ENCODE data around the gene NBEAL2.
"Not testable (repeated sequence)": the region's sequence is repeated elsewhere in the genome, so short reads cannot be mapped to it uniquely, and the experiment has no call there.

The NBEAL2 gene

DNA sequence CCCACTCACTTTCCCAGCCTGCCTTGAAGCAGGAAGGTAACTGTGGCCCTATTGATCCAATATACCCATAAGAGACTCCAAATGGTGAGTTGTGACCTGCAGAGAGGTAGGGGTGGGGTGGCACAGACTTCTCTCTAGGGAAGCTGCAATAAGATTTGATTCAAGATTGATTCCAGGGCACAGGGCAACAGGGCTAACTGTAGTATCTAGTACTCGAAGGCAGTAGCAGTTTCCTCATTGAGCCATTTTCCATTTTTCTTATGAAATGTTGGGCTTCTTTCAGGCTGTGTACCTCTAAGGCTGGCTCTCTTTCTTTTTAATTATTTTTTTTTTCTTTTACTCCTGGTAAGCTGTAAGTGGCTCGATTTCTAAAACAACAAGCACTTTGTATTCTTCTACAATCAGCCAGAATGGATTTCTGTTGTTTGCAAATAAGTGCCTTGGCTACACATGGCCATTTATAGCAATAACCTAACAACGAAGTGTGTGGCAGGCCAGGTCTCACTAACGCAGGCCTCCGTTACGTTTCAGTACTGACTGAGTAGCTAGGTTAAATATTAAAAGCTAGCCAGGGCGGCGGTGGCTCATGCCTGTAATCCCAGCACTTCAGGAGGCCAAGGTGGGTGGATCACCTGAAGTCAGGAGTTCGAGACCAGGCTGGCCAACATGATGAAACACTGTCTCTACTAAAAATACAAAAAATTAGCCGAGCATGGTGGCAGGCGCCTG lies 22.2 kb upstream of the NBEAL2 start:
- no peak for DNase-seq (ENCODE audit: low read depth)
- Histone ChIP-seq H3K4me3 (ENCODE audit: low read length) (no peak overlapping the region), H3K36me3 (ENCODE audit: control insufficient read depth, insufficient read depth, low read length, severe bottlenecking) (no peaks in the 10 kb centered on the region), H3K9ac (ENCODE audit: low read length) (no peak overlapping the region), H3K4me1 (ENCODE audit: control insufficient read depth, insufficient read depth, low read length) (peaks cover 37% of the 10 kb centered on the region), H3K9me3 (ENCODE audit: control insufficient read depth, low read length) (no peaks in the 10 kb centered on the region), H3K27me3 (replicated peaks; ENCODE audit: control insufficient read depth, insufficient read depth, low read length) (no peaks in the 10 kb centered on the region)

DNA sequence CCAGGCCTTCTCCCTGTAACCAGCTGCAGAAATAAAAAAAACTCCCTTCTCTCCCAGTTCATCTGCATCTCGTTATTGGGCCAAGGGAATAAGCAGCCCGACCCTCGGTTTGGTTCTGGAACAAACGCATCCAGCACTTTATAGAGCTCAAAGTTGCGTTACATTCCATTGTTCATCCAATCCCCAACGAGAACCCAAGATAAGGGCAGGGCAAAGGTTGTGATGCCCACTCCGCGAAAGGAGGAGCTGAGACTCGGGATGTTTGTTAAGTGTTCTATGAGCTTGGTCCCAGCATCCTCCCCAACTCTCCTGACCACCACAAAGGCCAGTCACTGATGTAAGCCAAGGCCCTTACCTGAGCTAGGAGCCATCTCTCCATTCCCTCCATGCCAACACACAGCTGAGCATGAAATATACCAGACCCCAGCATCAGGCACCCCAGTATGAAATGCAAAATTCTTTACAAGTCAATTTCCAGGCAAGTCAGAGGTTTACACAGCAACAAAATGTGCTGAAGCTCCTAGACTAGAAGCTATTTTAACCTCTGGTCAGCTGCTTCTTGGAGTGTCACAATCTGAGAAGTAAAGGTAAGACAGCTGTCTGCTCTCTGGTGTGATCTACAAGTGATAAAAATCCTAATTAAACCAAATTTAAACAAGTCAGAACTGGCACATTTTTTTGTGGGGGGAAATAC lies 20.9 kb upstream of the NBEAL2 start:
- Histone ChIP-seq H3K9ac (ENCODE audit: low read length) (no peak overlapping the region), H3K4me1 (ENCODE audit: control insufficient read depth, insufficient read depth, low read length) (peaks cover 37% of the 10 kb centered on the region), H3K27me3 (replicated peaks; ENCODE audit: control insufficient read depth, insufficient read depth, low read length) (no peaks in the 10 kb centered on the region), H3K9me3 (ENCODE audit: control insufficient read depth, low read length) (no peaks in the 10 kb centered on the region), H3K4me3 (ENCODE audit: low read length) (no peak overlapping the region), H3K36me3 (ENCODE audit: control insufficient read depth, insufficient read depth, low read length, severe bottlenecking) (peaks cover 7% of the 10 kb centered on the region)
- DNase-seq (ENCODE audit: low read depth) = no peak

DNA sequence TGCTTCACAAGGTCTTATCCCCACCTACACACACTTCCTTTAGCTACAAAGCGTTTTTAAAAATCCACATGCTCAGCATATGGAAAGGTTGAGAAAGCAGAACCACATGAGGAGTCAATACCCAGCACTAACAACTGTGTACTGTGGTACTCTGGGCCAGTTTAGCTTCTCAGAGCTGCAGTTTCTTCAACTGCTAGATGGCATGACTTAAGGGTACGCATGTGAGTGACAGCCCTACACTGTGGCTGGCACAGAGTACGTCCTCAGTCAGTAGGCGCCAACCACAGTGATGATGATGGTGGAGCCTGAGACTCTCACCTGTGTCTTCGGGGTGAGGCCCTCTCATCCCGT lies 20.3 kb upstream of the NBEAL2 start:
- Histone ChIP-seq H3K27me3 (replicated peaks; ENCODE audit: control insufficient read depth, insufficient read depth, low read length) (no peaks in the 10 kb centered on the region), H3K4me3 (ENCODE audit: low read length) (no peak overlapping the region), H3K9me3 (ENCODE audit: control insufficient read depth, low read length) (no peaks in the 10 kb centered on the region), H3K9ac (ENCODE audit: low read length) (no peak overlapping the region), H3K36me3 (ENCODE audit: control insufficient read depth, insufficient read depth, low read length, severe bottlenecking) (peaks cover 7% of the 10 kb centered on the region), H3K4me1 (ENCODE audit: control insufficient read depth, insufficient read depth, low read length) (peaks cover 37% of the 10 kb centered on the region)
- no peak for DNase-seq (ENCODE audit: low read depth)

DNA sequence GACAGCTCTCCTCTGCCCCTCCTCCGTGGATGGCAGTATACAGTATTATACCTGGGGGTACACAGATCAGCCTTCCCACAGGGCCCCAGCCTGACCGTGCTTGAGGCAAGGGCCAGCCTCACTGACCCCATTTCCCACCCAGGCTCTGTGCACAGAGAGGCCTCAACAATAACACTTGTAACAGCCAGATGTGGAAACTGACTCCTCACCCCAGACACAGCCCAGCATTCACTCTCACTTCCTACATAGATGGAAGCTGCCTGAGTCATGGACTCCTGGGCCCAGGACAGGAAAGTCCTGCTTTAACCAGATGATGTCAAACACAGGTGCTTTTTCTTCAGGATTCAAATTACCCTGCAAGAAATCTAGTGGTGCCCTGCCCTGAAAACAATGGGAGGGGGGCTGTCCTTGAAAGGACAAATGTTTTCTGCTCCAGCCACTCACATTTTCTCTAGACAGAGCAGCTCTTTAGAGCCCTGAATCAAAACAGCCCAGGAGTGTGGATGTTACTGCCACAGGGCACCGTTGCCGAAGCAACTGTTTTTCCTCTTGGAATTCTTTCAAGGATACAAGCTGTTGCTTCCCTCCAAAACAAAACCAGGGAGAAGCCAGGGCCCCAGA lies 19.3 kb upstream of the NBEAL2 start:
- peaks cover 7% of the 10 kb centered on the region for H3K36me3 ChIP-seq (ENCODE audit: control insufficient read depth, insufficient read depth, low read length, severe bottlenecking)
- DNase-seq (ENCODE audit: low read depth) = peak; percentile 57
- H3K9me3 ChIP-seq (ENCODE audit: control insufficient read depth, low read length) = no peaks in the 10 kb centered on the region
- peaks cover 41% of the 10 kb centered on the region for H3K4me1 ChIP-seq (ENCODE audit: control insufficient read depth, insufficient read depth, low read length)
- H3K9ac ChIP-seq (ENCODE audit: low read length) = no peak overlapping the region
- H3K27me3 ChIP-seq (replicated peaks; ENCODE audit: control insufficient read depth, insufficient read depth, low read length) = no peaks in the 10 kb centered on the region
- no peak overlapping the region for H3K4me3 ChIP-seq (ENCODE audit: low read length)

DNA sequence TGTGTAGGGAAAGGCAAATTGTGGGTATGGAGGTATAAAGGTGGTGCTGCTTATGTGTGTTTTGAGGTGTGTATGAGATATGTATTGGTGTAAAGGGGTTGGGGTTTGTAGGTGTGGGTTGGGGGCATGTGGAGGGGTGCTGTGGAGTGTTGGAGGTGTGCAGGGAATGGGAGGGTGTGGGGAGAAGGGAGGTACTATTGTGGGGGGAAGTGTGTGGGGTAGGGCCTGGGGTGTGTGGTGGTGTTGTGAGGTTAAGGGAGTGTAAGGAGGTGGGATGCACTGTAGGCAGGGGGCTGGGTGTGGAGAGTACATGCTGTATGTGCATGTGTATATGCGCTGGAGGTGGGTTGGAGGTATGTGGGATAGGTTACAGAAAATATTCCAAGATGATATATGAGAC lies 18.6 kb upstream of the NBEAL2 start:
- peaks cover 45% of the 10 kb centered on the region for H3K4me1 ChIP-seq (ENCODE audit: control insufficient read depth, insufficient read depth, low read length)
- H3K27me3 ChIP-seq (replicated peaks; ENCODE audit: control insufficient read depth, insufficient read depth, low read length) = no peaks in the 10 kb centered on the region
- DNase-seq (ENCODE audit: low read depth) = no peak
- peaks cover 7% of the 10 kb centered on the region for H3K36me3 ChIP-seq (ENCODE audit: control insufficient read depth, insufficient read depth, low read length, severe bottlenecking)
- no peaks in the 10 kb centered on the region for H3K9me3 ChIP-seq (ENCODE audit: control insufficient read depth, low read length)
- no peak overlapping the region for H3K4me3 ChIP-seq (ENCODE audit: low read length)
- H3K9ac ChIP-seq (ENCODE audit: low read length) = no peak overlapping the region

DNA sequence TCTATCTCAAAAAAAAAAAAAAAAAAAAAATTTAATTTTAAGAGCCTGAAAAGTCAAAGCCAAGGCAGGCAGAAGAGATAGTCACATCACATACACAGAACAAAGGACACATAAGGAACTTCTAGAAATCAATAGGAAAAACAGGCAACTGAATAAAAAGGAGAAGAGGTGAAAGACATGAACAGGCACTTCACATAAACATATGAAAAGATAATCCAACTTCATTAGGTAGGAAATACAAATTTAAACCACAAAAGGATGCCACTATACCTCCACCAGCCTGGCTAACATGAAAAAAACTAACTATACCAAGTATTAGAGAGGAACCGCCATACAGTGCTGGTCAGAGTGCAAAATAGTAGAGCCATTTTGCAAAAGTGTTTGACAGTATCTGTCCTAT lies 17.0 kb upstream of the NBEAL2 start:
- Histone ChIP-seq H3K27me3 (replicated peaks; ENCODE audit: control insufficient read depth, insufficient read depth, low read length) (no peaks in the 10 kb centered on the region), H3K36me3 (ENCODE audit: control insufficient read depth, insufficient read depth, low read length, severe bottlenecking) (peaks cover 7% of the 10 kb centered on the region), H3K9me3 (ENCODE audit: control insufficient read depth, low read length) (no peaks in the 10 kb centered on the region), H3K4me3 (ENCODE audit: low read length) (no peak overlapping the region), H3K4me1 (ENCODE audit: control insufficient read depth, insufficient read depth, low read length) (peaks cover 32% of the 10 kb centered on the region), H3K9ac (ENCODE audit: low read length) (no peak overlapping the region)
- DNase-seq (ENCODE audit: low read depth) = no peak

DNA sequence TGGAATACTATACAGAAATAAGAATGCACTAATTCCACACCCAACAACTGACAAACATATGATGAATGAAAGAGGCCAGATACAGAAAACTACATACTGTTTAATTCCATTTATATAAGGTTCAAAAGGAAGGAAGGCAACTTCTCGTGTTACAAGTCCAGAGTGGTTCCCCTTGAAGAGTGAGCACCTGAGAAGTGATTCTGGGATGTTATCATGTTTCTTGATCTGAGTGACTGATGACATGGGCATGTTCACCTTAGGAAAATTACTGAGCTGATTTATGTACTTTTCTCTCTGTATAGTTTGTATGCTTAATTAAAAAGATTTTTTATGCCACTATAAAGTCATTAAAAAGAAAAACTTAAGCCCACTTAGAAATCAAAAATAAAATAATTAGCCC lies 16.5 kb upstream of the NBEAL2 start:
- H3K4me3 ChIP-seq (ENCODE audit: low read length) = no peak overlapping the region
- H3K4me1 ChIP-seq (ENCODE audit: control insufficient read depth, insufficient read depth, low read length) = peaks cover 32% of the 10 kb centered on the region
- no peaks in the 10 kb centered on the region for H3K27me3 ChIP-seq (replicated peaks; ENCODE audit: control insufficient read depth, insufficient read depth, low read length)
- H3K36me3 ChIP-seq (ENCODE audit: control insufficient read depth, insufficient read depth, low read length, severe bottlenecking) = peaks cover 7% of the 10 kb centered on the region
- no peak for DNase-seq (ENCODE audit: low read depth)
- no peaks in the 10 kb centered on the region for H3K9me3 ChIP-seq (ENCODE audit: control insufficient read depth, low read length)
- no peak overlapping the region for H3K9ac ChIP-seq (ENCODE audit: low read length)

DNA sequence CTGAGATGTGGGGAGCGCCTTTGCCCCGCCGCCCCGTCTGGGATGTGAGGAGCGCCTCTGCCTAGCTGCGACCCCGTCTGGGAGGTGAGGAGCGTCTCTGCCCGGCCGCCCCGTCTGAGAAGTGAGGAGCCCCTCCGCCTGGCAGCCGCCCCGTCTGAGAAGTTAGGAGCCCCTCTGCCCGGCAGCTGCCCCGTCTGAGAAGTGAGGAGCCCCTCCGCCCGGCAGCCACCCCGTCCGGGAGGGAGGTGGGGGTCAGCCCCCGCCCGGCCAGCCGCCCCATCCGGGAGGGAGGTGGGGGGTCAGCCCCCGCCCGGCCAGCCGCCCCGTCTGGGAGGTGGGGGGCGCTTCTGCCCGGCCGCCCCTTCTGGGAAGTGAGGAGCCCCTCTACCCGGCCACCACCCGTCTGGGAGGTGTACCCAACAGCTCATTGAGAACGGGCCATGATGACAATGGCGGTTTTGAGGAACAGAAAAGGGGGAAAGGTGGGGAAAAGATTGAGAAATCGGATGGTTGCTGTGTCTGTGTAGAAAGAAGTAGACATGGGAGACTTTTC lies 15.4 kb upstream of the NBEAL2 start:
- H3K9ac ChIP-seq (ENCODE audit: low read length); H3K36me3 ChIP-seq (ENCODE audit: control insufficient read depth, insufficient read depth, low read length, severe bottlenecking); H3K9me3 ChIP-seq (ENCODE audit: control insufficient read depth, low read length); H3K27me3 ChIP-seq (replicated peaks; ENCODE audit: control insufficient read depth, insufficient read depth, low read length); H3K4me3 ChIP-seq (ENCODE audit: low read length); DNase-seq (ENCODE audit: low read depth): not testable (repeated sequence)
- H3K4me1 ChIP-seq (ENCODE audit: control insufficient read depth, insufficient read depth, low read length) = peaks cover 30% of the 10 kb centered on the region

DNA sequence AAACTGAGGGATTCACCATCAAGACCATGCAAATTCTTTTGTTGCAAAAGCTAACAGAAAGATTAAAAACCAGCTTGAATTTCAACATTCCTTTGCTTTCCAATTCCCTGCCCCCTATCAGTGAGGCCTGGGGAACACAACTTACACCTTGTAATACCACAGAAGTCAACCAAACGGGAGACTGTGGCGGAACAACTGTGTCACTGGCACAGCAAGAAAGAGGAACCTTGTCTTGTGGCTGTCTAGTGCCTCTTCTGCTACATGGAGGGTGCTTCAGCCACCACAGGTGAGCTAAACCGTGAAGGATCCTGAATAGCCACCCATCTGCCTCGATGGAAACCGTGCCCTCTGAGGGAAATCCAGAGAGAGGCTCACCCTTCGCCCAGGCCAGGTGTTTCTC lies 14.3 kb upstream of the NBEAL2 start:
- H3K4me3 ChIP-seq (ENCODE audit: low read length) = no peak overlapping the region
- peaks cover 7% of the 10 kb centered on the region for H3K36me3 ChIP-seq (ENCODE audit: control insufficient read depth, insufficient read depth, low read length, severe bottlenecking)
- peaks cover 21% of the 10 kb centered on the region for H3K4me1 ChIP-seq (ENCODE audit: control insufficient read depth, insufficient read depth, low read length)
- peak; percentile 19 for DNase-seq (ENCODE audit: low read depth)
- H3K27me3 ChIP-seq (replicated peaks; ENCODE audit: control insufficient read depth, insufficient read depth, low read length) = no peaks in the 10 kb centered on the region
- no peaks in the 10 kb centered on the region for H3K9me3 ChIP-seq (ENCODE audit: control insufficient read depth, low read length)
- no peak overlapping the region for H3K9ac ChIP-seq (ENCODE audit: low read length)

DNA sequence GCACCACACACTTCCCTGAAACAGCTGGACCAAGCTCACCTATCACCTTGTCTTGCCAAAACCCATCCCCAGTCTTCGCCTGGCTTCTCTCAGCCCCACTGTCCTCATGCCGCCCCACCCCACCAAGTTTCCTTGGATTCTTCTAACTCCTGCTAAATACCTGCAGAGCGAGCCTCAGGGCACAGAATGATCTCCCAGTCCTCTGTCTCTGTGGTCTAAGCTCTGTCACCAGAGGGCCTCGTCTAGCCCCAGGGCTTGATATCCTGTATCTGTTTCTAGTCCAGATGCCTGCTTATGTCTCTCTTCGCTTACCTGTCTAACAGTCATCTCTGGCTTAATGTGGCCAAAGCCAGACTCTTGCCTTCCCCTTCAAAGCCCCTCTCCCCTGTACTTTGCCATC lies 12.7 kb upstream of the NBEAL2 start:
- Histone ChIP-seq H3K36me3 (ENCODE audit: control insufficient read depth, insufficient read depth, low read length, severe bottlenecking) (peaks cover 7% of the 10 kb centered on the region), H3K27me3 (replicated peaks; ENCODE audit: control insufficient read depth, insufficient read depth, low read length) (no peaks in the 10 kb centered on the region), H3K4me1 (ENCODE audit: control insufficient read depth, insufficient read depth, low read length) (peaks cover 31% of the 10 kb centered on the region), H3K4me3 (ENCODE audit: low read length) (no peak overlapping the region), H3K9ac (ENCODE audit: low read length) (no peak overlapping the region), H3K9me3 (ENCODE audit: control insufficient read depth, low read length) (no peaks in the 10 kb centered on the region)
- no peak for DNase-seq (ENCODE audit: low read depth)

DNA sequence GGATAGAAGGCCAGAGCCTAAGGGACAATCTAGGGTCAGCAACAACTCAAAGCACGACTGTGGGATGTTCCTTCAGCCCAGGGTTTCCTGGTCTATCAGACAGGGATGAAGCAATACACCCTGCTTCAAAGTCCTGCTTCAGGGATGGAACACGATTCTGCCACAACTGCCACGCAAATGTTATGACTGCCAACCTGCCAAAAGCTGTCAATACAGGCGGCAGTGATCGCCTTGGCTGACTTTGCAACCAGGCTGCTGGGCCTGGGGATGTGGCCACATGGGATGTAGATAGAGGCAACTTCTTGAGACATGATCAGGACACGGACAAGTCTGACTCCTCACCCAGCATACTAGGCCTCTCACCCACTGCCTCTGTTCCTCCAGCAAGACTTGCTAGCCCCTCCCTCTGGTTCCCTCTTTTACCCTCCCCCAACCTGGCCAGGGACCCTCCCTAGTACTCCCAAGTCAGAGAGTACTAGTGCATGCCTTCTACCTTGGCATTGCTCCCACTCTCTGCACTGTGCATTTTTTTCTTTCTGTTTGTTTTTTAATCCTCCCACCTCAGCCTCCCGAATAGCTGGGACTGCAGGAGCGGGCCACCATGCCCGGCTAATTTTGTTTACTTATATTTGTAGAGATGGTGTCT lies 10.6 kb upstream of the NBEAL2 start:
- DNase-seq (ENCODE audit: low read depth) = no peak
- no peaks in the 10 kb centered on the region for H3K36me3 ChIP-seq (ENCODE audit: control insufficient read depth, insufficient read depth, low read length, severe bottlenecking)

More for the DNA sequence above, 10.6 kb upstream of the NBEAL2 start:
- H3K4me1 ChIP-seq (ENCODE audit: control insufficient read depth, insufficient read depth, low read length) = peaks cover 34% of the 10 kb centered on the region
- H3K9me3 ChIP-seq (ENCODE audit: control insufficient read depth, low read length) = no peaks in the 10 kb centered on the region
- H3K9ac ChIP-seq (ENCODE audit: low read length) = no peak overlapping the region
- no peak overlapping the region for H3K4me3 ChIP-seq (ENCODE audit: low read length)
- H3K27me3 ChIP-seq (replicated peaks; ENCODE audit: control insufficient read depth, insufficient read depth, low read length) = no peaks in the 10 kb centered on the region

All from adipocyte (in vitro differentiated cells).